Measurements from ENCODE around the gene PSMB4. TPM values are rescaled to one million over a fixed set of nuclear protein-coding genes. Genes with fewer than 3 reads are reported as not detected.
A peak's percentile ranks its signal among the peaks of the same experiment; 100 is the strongest.
"Not testable (repeated sequence)": the region's sequence is repeated elsewhere in the genome, so short reads cannot be mapped to it uniquely, and the experiment has no call there.

PSMB4 gene
- 322 TPM for total RNA-seq (ENCODE audit: unreplicated experiment)
- long read RNA-seq, transcript PSMB4-201 (7 exons, 964 nt) = major isoform, 103 of 113 reads
- long read RNA-seq, partial matches to known transcripts = 4 of 113 reads
- long read RNA-seq, other reads (novel, unspliced or antisense) = 6 of 113 reads

DNA sequence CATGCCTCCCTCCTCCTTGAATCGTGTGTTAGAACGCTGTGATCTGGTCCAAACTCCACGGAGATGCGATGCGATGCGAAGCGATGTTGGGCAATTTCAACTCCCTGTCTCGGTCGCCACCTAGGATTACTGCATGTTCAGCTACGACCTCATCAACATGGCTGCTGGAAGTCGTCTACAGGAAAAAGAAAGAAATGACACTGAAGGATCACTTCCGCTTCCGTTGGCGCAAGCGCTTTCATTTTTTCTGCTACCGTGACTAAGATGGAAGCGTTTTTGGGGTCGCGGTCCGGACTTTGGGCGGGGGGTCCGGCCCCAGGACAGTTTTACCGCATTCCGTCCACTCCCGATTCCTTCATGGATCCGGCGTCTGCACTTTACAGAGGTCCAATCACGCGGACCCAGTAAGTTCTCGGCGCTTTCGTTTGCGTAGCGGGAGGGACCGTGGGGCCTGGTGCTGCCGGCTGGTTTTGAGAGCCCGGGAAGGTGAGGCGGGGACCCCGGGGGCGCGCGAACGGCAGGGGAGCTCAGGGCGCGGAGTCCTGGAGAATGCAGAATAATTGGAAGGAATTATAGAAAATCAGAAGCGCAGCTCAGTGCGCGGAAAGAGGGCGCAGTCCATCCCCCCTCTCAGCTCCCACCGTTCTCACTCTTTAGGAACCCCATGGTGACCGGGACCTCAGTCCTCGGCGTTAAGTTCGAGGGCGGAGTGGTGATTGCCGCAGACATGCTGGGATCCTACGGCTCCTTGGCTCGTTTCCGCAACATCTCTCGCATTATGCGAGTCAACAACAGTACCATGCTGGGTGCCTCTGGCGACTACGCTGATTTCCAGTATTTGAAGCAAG, at the start of gene PSMB4:
PSMB4 (plus strand) TSS at position 250 of the 848 bp plus-strand sequence; CDS start at position 265, 15 bp downstream.
- peak; percentile 67 for DNase-seq (ENCODE audit: low spot score)
- H3K4me3 Mint-ChIP-seq (ENCODE audit: unreplicated experiment) = peak within 1 kb of the TSS; percentile 96
- H3K27ac Mint-ChIP-seq (ENCODE audit: unreplicated experiment) = peak within 1 kb of the TSS; percentile 99
- no peaks in the 10 kb centered on the region for H3K9me3 Mint-ChIP-seq (ENCODE audit: unreplicated experiment)
- H3K36me3 Mint-ChIP-seq (ENCODE audit: low read depth, unreplicated experiment) = peaks cover 22% of the 10 kb centered on the region
- H3K27me3 Mint-ChIP-seq (ENCODE audit: unreplicated experiment) = peaks cover 4% of the 10 kb centered on the region
- TF ChIP-seq, protein P1, sequence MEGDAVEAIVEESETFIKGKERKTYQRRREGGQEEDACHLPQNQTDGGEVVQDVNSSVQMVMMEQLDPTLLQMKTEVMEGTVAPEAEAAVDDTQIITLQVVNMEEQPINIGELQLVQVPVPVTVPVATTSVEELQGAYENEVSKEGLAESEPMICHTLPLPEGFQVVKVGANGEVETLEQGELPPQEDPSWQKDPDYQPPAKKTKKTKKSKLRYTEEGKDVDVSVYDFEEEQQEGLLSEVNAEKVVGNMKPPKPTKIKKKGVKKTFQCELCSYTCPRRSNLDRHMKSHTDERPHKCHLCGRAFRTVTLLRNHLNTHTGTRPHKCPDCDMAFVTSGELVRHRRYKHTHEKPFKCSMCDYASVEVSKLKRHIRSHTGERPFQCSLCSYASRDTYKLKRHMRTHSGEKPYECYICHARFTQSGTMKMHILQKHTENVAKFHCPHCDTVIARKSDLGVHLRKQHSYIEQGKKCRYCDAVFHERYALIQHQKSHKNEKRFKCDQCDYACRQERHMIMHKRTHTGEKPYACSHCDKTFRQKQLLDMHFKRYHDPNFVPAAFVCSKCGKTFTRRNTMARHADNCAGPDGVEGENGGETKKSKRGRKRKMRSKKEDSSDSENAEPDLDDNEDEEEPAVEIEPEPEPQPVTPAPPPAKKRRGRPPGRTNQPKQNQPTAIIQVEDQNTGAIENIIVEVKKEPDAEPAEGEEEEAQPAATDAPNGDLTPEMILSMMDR (IDR thresholded peaks at IDR 0.05; ENCODE audit: unreplicated experiment) = no peak
- H3K4me1 Mint-ChIP-seq (ENCODE audit: unreplicated experiment) = peaks cover 19% of the 10 kb centered on the region

DNA sequence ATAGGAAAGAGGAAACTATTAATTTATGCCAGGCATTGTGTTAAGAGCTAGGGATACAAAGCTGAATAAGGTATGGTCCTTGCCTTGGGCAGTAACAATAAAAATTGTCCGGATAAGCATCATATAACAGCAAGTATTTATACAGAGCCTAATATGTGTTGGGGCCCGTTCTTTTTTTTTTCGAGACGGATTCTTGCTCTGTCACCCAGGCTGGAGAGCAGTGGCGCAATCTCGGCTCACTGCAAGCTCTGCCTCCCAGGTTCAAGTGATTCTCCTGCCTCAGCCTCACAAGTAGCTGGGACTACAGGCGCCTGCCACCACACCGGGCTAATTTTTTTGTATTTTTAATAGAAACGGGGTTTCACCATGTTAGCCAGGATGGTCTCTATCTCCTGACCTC, 49.0 kb upstream of the PSMB4 start:
- Mint-ChIP-seq H3K27me3 (ENCODE audit: unreplicated experiment) (peaks cover 15% of the 10 kb centered on the region), H3K4me1 (ENCODE audit: unreplicated experiment) (peaks cover 22% of the 10 kb centered on the region), H3K36me3 (ENCODE audit: low read depth, unreplicated experiment) (peaks cover 18% of the 10 kb centered on the region)
- H3K27ac Mint-ChIP-seq (ENCODE audit: unreplicated experiment); DNase-seq (ENCODE audit: low spot score); H3K4me3 Mint-ChIP-seq (ENCODE audit: unreplicated experiment); H3K9me3 Mint-ChIP-seq (ENCODE audit: unreplicated experiment): not testable (repeated sequence)

DNA sequence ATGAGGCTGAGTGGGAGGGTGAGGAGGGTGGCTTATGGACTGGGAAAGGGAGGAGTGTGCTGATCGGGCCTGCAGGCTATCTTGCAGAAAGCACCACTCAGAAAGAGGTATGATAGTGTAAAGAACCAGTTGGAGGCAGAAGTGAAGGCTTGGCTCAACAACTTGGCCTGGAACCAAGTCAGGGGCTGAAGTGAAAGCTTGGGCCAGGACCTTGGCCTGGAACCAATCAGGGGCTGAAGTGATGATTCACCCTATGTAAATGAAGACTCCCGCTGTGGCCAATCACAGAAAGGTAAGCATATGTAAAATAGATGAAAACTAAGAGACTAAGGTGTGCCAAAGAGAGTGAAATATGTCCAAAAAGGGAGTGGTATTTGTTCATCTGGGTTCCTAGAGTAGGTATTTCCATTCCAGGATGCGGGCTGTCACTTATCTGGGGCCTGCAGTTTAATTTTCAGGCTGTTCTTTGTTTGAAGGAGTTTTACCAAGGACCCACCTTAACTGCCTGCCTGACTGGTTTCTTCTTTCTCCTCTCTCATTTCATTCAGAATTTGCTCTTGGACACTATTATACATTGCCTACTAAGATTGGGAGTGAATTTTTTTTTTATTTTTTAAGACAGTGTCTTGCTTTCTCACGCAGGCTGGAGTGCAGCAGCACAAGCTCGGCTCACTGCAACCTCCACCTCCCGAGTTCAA, 47.2 kb upstream of the PSMB4 start:
- Mint-ChIP-seq H3K9me3 (ENCODE audit: unreplicated experiment) (no peaks in the 10 kb centered on the region), H3K27me3 (ENCODE audit: unreplicated experiment) (peaks cover 8% of the 10 kb centered on the region), H3K4me1 (ENCODE audit: unreplicated experiment) (peaks cover 11% of the 10 kb centered on the region), H3K36me3 (ENCODE audit: low read depth, unreplicated experiment) (peaks cover 9% of the 10 kb centered on the region), H3K4me3 (ENCODE audit: unreplicated experiment) (no peak overlapping the region), H3K27ac (ENCODE audit: unreplicated experiment) (no peak overlapping the region)
- DNase-seq (ENCODE audit: low spot score) = no peak
- TF ChIP-seq, protein P1 (IDR thresholded peaks at IDR 0.05; ENCODE audit: unreplicated experiment) = no peak

DNA sequence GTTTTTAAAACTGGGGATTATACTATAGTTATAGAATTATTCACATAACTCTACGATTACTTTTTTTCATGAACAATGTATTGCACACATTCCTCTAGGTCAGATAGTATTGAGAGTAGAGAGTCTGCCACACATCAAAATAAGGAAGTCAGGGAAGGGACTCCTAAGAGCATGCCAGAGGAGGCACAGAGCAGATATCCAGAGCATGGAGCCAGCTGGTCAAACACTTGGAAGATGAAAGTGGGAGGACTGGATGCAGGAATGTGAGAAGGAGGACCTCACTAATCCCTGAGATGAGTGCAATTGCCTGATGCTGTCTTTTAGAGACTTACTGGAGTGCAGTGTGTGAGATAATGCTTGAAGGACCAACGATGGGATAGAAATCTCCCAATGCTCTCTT, 42.7 kb upstream of the PSMB4 start:
- no peak overlapping the region for H3K27ac Mint-ChIP-seq (ENCODE audit: unreplicated experiment)
- peaks cover 6% of the 10 kb centered on the region for H3K9me3 Mint-ChIP-seq (ENCODE audit: unreplicated experiment)
- TF ChIP-seq, protein P1 (IDR thresholded peaks at IDR 0.05; ENCODE audit: unreplicated experiment) = no peak
- peaks cover 8% of the 10 kb centered on the region for H3K27me3 Mint-ChIP-seq (ENCODE audit: unreplicated experiment)
- no peaks in the 10 kb centered on the region for H3K4me1 Mint-ChIP-seq (ENCODE audit: unreplicated experiment)
- peaks cover 13% of the 10 kb centered on the region for H3K36me3 Mint-ChIP-seq (ENCODE audit: low read depth, unreplicated experiment)
- no peak for DNase-seq (ENCODE audit: low spot score)
- no peak overlapping the region for H3K4me3 Mint-ChIP-seq (ENCODE audit: unreplicated experiment)

DNA sequence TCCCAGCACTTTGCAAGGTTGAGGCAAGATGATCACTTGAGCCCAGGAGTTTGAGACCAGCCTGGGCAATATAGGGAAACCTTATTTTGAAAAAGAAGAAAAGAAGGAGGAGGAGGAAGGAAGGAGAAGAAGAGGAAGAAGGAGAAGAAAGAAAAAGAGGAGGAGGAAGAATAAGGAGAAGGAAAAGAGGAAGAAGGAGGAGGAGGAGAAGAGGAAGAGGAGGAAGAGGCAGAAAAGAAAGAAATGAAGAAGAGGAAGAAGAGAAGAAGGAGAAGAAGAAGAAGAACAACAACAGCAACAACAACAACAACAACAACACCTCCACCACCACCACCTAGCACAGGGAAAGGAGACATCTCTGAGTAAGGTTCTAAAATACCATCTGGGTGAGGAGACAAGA, 37.5 kb upstream of the PSMB4 start:
- TF ChIP-seq, protein P1 (IDR thresholded peaks at IDR 0.05; ENCODE audit: unreplicated experiment) = no peak
- H3K36me3 Mint-ChIP-seq (ENCODE audit: low read depth, unreplicated experiment) = peaks cover 32% of the 10 kb centered on the region
- H3K27me3 Mint-ChIP-seq (ENCODE audit: unreplicated experiment) = peaks cover 12% of the 10 kb centered on the region
- H3K4me3 Mint-ChIP-seq (ENCODE audit: unreplicated experiment) = peak overlapping the region; percentile 19
- H3K9me3 Mint-ChIP-seq (ENCODE audit: unreplicated experiment) = peaks cover 13% of the 10 kb centered on the region
- DNase-seq (ENCODE audit: low spot score) = no peak
- peaks cover 3% of the 10 kb centered on the region for H3K4me1 Mint-ChIP-seq (ENCODE audit: unreplicated experiment)
- peak overlapping the region; percentile 61 for H3K27ac Mint-ChIP-seq (ENCODE audit: unreplicated experiment)
